Measurements from ENCODE around the gene EPN3. TPM values are rescaled to one million over a fixed set of nuclear protein-coding genes. Genes with fewer than 3 reads are reported as not detected.

Gene EPN3
- total and polyA plus RNA-seq, 2 donors (not counting 1 experiment from before 2014, with no cell fraction given) = not detected

- peaks cover 37% of the 10 kb centered on the region for H3K27me3 Mint-ChIP-seq
- no peaks in the 10 kb centered on the region for H3K4me1 ChIP-seq (ENCODE audit: control insufficient read depth in 2 of 2, insufficient read depth in 2 of 2, low read length in 2 of 2)
- ChIA-PET CTCF (no interaction called here), POLR2A (no interaction called here)
- no peaks in the 10 kb centered on the region for H3K4me1 Mint-ChIP-seq
- WGBS (ENCODE audit: insufficient coverage) = 79% methylated on average over 16 of the region's 16 CpGs
- no peaks in the 10 kb centered on the region for H3K9me3 ChIP-seq (ENCODE audit: control extremely low read depth in 1 of 3, control insufficient read depth in 2 of 3, insufficient read depth in 1 of 3, low read length in 2 of 3)
- H3K79me2 ChIP-seq (ENCODE audit: control insufficient read depth, insufficient read depth, low read length) = no peaks in the 10 kb centered on the region
- no peaks in the 10 kb centered on the region for H3K36me3 ChIP-seq (replicated peaks in 1 of 2; ENCODE audit: control extremely low read depth in 1 of 2, control insufficient read depth in 1 of 2, extremely low read depth in 1 of 2, insufficient read depth in 2 of 2, low read length in 1 of 2)
- TF ChIP-seq, protein P1, sequence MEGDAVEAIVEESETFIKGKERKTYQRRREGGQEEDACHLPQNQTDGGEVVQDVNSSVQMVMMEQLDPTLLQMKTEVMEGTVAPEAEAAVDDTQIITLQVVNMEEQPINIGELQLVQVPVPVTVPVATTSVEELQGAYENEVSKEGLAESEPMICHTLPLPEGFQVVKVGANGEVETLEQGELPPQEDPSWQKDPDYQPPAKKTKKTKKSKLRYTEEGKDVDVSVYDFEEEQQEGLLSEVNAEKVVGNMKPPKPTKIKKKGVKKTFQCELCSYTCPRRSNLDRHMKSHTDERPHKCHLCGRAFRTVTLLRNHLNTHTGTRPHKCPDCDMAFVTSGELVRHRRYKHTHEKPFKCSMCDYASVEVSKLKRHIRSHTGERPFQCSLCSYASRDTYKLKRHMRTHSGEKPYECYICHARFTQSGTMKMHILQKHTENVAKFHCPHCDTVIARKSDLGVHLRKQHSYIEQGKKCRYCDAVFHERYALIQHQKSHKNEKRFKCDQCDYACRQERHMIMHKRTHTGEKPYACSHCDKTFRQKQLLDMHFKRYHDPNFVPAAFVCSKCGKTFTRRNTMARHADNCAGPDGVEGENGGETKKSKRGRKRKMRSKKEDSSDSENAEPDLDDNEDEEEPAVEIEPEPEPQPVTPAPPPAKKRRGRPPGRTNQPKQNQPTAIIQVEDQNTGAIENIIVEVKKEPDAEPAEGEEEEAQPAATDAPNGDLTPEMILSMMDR (IDR thresholded peaks at IDR 0.05) = no peak
- TF ChIP-seq EZH2 (IDR thresholded peaks at IDR 0.05; ENCODE audit: borderline replicate concordance, insufficient read depth, low read depth, low read length, poor library complexity, severe bottlenecking) = no peak
- DNase-seq = no peak
- H2AFZ ChIP-seq (ENCODE audit: insufficient read depth, low read depth, low read length, poor library complexity, severe bottlenecking) = no peak overlapping the region
- H3K27me3 ChIP-seq (replicated peaks in 1 of 4; ENCODE audit: control extremely low read depth in 1 of 4, control insufficient read depth in 3 of 4, insufficient read depth in 4 of 4, low read length in 3 of 4) = peaks cover 0 to 11% (median 3%) of the 10 kb centered on the region in 4 experiments
- no peak for ATAC-seq (ENCODE audit: low read depth)
- no peak overlapping the region for H3K9ac ChIP-seq (ENCODE audit: low read length)
- no peak overlapping the region for H3K27ac Mint-ChIP-seq
- H3K4me3 ChIP-seq (ENCODE audit: control extremely low read depth in 1 of 5, extremely low read depth in 1 of 5, insufficient read depth in 1 of 5, low read depth in 2 of 5, low read length in 4 of 5) = no peak overlapping the region
- intact Hi-C loops (cut with micrococcal nuclease) = no loop called here
- no peak overlapping the region for H3K27ac ChIP-seq (ENCODE audit: low read length in 2 of 2)
- no peak overlapping the region for H3K4me2 ChIP-seq (replicated peaks; ENCODE audit: low read depth, low read length, poor library complexity, severe bottlenecking)
- no peaks in the 10 kb centered on the region for H4K20me1 ChIP-seq (ENCODE audit: control insufficient read depth, insufficient read depth, low read length, poor library complexity, severe bottlenecking)
- H3K9me3 Mint-ChIP-seq (ENCODE audit: insufficient read depth) = no peaks in the 10 kb centered on the region
- H3K4me3 Mint-ChIP-seq = no peak overlapping the region
Measured at GRCh38 chr17:50578173-50578572, 45.6 kb downstream of the EPN3 start.

DNA sequence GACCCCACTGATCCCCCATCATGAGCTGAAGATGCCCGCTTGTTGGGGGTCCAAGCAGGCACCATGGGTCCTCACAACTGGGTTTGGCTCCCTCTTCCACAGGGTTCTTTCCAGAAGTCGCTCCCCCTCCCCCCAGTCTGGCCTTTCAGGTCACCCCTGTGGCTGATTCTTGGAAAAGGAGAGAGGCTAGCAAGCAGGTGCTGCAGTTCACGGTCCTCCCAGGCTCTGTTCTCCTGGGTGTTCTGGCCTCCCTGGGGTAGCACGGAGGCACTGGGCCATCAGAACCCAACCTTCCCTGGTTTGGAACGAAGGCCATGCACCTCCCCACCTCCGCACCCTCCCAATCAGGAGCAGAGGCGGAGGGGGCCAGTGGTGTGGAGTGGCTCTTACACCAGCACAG lies 46.9 kb downstream of the EPN3 start:
- no peak overlapping the region for H3K4me3 Mint-ChIP-seq
- Histone ChIP-seq H2AFZ (ENCODE audit: insufficient read depth, low read depth, low read length, poor library complexity, severe bottlenecking) (no peak overlapping the region), H3K36me3 (replicated peaks in 1 of 2; ENCODE audit: control extremely low read depth in 1 of 2, control insufficient read depth in 1 of 2, extremely low read depth in 1 of 2, insufficient read depth in 2 of 2, low read length in 1 of 2) (no peaks in the 10 kb centered on the region), H4K20me1 (ENCODE audit: control insufficient read depth, insufficient read depth, low read length, poor library complexity, severe bottlenecking) (no peaks in the 10 kb centered on the region), H3K27me3 (replicated peaks in 1 of 4; ENCODE audit: control extremely low read depth in 1 of 4, control insufficient read depth in 3 of 4, insufficient read depth in 4 of 4, low read length in 3 of 4) (peaks cover 0 to 11% (median 3%) of the 10 kb centered on the region in 4 experiments), H3K4me1 (ENCODE audit: control insufficient read depth in 2 of 2, insufficient read depth in 2 of 2, low read length in 2 of 2) (no peaks in the 10 kb centered on the region), H3K4me2 (replicated peaks; ENCODE audit: low read depth, low read length, poor library complexity, severe bottlenecking) (no peak overlapping the region), H3K9me3 (ENCODE audit: control extremely low read depth in 1 of 3, control insufficient read depth in 2 of 3, insufficient read depth in 1 of 3, low read length in 2 of 3) (no peaks in the 10 kb centered on the region), H3K4me3 (ENCODE audit: control extremely low read depth in 1 of 5, extremely low read depth in 1 of 5, insufficient read depth in 1 of 5, low read depth in 2 of 5, low read length in 4 of 5) (no peak overlapping the region), H3K27ac (ENCODE audit: low read length in 2 of 2) (no peak overlapping the region), H3K9ac (ENCODE audit: low read length) (no peak overlapping the region), H3K79me2 (ENCODE audit: control insufficient read depth, insufficient read depth, low read length) (no peaks in the 10 kb centered on the region)
- no peaks in the 10 kb centered on the region for H3K9me3 Mint-ChIP-seq (ENCODE audit: insufficient read depth)
- intact Hi-C loops (cut with micrococcal nuclease) = no loop called here
- CTCF ChIA-PET = no interaction called here
- TF ChIP-seq, protein P1 (IDR thresholded peaks at IDR 0.05) = no peak
- no peak for TF ChIP-seq EZH2 (IDR thresholded peaks at IDR 0.05; ENCODE audit: borderline replicate concordance, insufficient read depth, low read depth, low read length, poor library complexity, severe bottlenecking)
- DNase-seq (no peak), ATAC-seq (ENCODE audit: low read depth) (no peak)
- no peaks in the 10 kb centered on the region for H3K4me1 Mint-ChIP-seq
- POLR2A ChIA-PET = no interaction called here
- WGBS (ENCODE audit: insufficient coverage) = 88% methylated on average over 6 of the region's 7 CpGs
- H3K27ac Mint-ChIP-seq = no peak overlapping the region
- peaks cover 46% of the 10 kb centered on the region for H3K27me3 Mint-ChIP-seq

Data from B cell (primary cell).